Body of pancreas (tissue), 4 donors: ENCODE results near the gene DNAH6.
A peak's percentile ranks its signal among the peaks of the same experiment; 100 is the strongest.

Experiments used
- CTCF ChIP-seq, 7 experiments: fragments of 450-650 bp in 4 of 7; fragments of 200-600 bp in 3 of 7; sonication (generic) in 3 of 7; IDR thresholded peaks; one replicate each; pipeline ENCODE4 v1.5.1; 2016 to 2019; ENCODE audit warnings: antibody characterized with exemption in 7 of 7
- POLR2A ChIP-seq, 3 donors: fragments of 450-650 bp; IDR thresholded peaks; one replicate each; pipeline ENCODE4 v1.6.1; 2016; ENCODE audit warnings: antibody characterized with exemption in 3 of 3, mild to moderate bottlenecking in 2 of 3

GRCh38 chr2:84486441-84487115 is 29.7 kb upstream of the DNAH6 start:
- TF ChIP-seq CTCF (IDR thresholded peaks at IDR 0.05) (no peak), POLR2A (IDR thresholded peaks at IDR 0.05) (peak in 1 of 3 donors; percentile 35)
